Colonic mucosa (tissue), 4 donors: ENCODE results near the gene LHFPL3. TPM values are rescaled to one million over a fixed set of nuclear protein-coding genes. Genes with fewer than 3 reads are reported as not detected.

Experiments used
- DNase-seq: peaks from one replicate; pipeline ENCODE4 v3.0.0-alpha.2; 2020
- H3K27ac ChIP-seq: fragments of 200-600 bp; one replicate; pipeline ENCODE4 v1.8.0; 2021
- H3K27me3 ChIP-seq: fragments of 200-600 bp; one replicate; pipeline ENCODE4 v1.8.0; 2021
- H3K36me3 ChIP-seq: fragments of 200-600 bp; one replicate; pipeline ENCODE4 v1.8.0; 2021
- H3K4me1 ChIP-seq: fragments of 200-600 bp; one replicate; pipeline ENCODE4 v1.8.0; 2021; ENCODE audit warnings: mild to moderate bottlenecking
- H3K4me3 ChIP-seq: fragments of 200-600 bp; one replicate; pipeline ENCODE4 v1.8.0; 2021
- H3K9ac ChIP-seq, 2 donors: one replicate each; pipeline ENCODE4 v1.7.0; 2013; ENCODE audit warnings: control low read depth in 2 of 2, low read depth in 2 of 2, low read length in 2 of 2
- H3K9me3 ChIP-seq: fragments of 200-600 bp; one replicate; pipeline ENCODE4 v1.8.0; 2021
- intact Hi-C: fragments of 100-400 bp; cut with DNase I; formaldehyde crosslinking; loops from one replicate; pipeline ENCODE4 v1.14.1; 2022
- total RNA-seq, 2 donors: library from RNA; stranded (reverse); fragmentation: NEBNext Ultra II Directional in 1 of 2; extraction: Animal tissue kit (Norgen Biotek cat#: 25700) in 1 of 2; gene quantifications; one replicate each; pipeline ENCODE4 v1.2.1, GENCODE V29; 2021
- TF ChIP-seq, protein P1 (sequence below): fragments of 200-600 bp; IDR thresholded peaks from one replicate; pipeline ENCODE4 v1.8.0; 2022; ENCODE audit warnings: antibody characterized with exemption, mild to moderate bottlenecking
- donor health status: healthy.
- donor health status: DM: no; HTN: no; CAD: no.
- donor health status: DM: no; HTN: no; CAD: no.

LHFPL3 gene
- total RNA-seq, 2 donors from 2014 or later: 0.12 to 0.27 TPM

DNA sequence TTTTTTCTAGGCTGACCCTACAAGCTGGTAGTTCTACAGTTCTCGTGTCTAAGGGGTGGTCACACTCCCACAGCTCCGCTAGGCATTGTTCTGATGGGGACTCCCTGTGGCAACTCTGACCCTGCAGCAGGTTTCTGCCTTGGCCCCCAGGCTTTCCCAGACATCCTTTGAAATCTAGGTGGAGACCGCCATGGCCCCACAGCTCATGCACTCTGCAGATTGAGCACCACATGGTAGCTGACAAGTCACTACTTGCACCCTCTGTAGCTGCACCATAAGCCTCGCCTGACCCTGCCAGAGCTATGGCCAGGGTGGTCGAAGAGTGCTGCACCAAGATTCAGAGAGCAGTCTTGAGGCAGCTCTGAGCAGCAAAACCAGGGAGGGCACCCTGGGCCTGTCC is 275.6 kb downstream of the LHFPL3 start:
- TF ChIP-seq, protein P1, sequence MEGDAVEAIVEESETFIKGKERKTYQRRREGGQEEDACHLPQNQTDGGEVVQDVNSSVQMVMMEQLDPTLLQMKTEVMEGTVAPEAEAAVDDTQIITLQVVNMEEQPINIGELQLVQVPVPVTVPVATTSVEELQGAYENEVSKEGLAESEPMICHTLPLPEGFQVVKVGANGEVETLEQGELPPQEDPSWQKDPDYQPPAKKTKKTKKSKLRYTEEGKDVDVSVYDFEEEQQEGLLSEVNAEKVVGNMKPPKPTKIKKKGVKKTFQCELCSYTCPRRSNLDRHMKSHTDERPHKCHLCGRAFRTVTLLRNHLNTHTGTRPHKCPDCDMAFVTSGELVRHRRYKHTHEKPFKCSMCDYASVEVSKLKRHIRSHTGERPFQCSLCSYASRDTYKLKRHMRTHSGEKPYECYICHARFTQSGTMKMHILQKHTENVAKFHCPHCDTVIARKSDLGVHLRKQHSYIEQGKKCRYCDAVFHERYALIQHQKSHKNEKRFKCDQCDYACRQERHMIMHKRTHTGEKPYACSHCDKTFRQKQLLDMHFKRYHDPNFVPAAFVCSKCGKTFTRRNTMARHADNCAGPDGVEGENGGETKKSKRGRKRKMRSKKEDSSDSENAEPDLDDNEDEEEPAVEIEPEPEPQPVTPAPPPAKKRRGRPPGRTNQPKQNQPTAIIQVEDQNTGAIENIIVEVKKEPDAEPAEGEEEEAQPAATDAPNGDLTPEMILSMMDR: no peak
- Histone ChIP-seq H3K9ac (no peak overlapping the region), H3K9me3 (no peaks in the 10 kb centered on the region), H3K4me1 (no peaks in the 10 kb centered on the region), H3K27me3 (no peaks in the 10 kb centered on the region), H3K27ac (no peak overlapping the region), H3K36me3 (no peaks in the 10 kb centered on the region), H3K4me3 (no peak overlapping the region)
- DNase-seq: no peak
- intact Hi-C loops: no loop called here

DNA sequence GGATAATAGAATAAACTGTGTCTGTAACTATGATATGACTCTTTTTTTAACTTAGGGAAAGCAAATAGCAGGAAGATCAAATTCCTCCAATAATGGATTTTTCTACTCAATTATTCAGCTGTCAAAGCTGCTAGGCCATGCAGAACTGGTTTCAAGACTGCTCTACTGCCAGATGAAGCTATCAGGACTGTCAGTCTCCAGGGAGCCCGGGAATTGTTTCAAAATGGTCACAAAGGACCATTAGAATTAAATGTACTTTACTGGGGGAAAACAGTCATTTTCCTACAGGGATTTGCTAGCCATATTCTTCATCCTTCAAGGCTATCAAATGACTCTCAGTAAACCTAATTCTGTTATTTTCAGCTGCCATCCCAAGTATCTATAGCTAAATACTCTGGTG is 276.3 kb downstream of the LHFPL3 start:
- Histone ChIP-seq H3K27ac (no peak overlapping the region), H3K4me3 (no peak overlapping the region), H3K9me3 (no peaks in the 10 kb centered on the region), H3K4me1 (no peaks in the 10 kb centered on the region), H3K27me3 (no peaks in the 10 kb centered on the region), H3K36me3 (no peaks in the 10 kb centered on the region), H3K9ac (no peak overlapping the region)
- TF ChIP-seq, protein P1: no peak
- intact Hi-C loops: no loop called here
- no peak for DNase-seq

DNA sequence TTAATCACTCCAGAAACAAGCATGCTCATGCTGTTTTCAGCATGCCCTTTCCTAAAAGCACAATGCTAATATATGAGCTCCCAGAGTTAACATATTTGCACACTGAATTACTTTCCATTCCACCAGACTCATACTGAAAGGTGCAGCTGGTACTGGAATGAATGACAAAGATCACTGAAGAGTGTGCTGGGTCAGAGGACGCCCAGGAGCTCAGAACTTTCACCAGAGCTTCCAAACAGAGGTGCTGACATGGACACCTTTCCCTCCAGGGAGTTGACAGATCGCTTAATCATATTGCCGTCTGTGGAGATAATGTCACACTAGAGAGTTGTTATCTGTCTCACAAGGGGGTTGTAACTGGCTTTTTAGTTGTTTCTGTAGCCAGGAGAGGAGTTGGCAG is 292.9 kb downstream of the LHFPL3 start:
- intact Hi-C loops: no loop called here
- Histone ChIP-seq H3K9ac (no peak overlapping the region), H3K27me3 (no peaks in the 10 kb centered on the region), H3K9me3 (no peaks in the 10 kb centered on the region), H3K36me3 (no peaks in the 10 kb centered on the region), H3K27ac (no peak overlapping the region), H3K4me3 (no peak overlapping the region), H3K4me1 (no peaks in the 10 kb centered on the region)
- TF ChIP-seq, protein P1: no peak
- DNase-seq: no peak

DNA sequence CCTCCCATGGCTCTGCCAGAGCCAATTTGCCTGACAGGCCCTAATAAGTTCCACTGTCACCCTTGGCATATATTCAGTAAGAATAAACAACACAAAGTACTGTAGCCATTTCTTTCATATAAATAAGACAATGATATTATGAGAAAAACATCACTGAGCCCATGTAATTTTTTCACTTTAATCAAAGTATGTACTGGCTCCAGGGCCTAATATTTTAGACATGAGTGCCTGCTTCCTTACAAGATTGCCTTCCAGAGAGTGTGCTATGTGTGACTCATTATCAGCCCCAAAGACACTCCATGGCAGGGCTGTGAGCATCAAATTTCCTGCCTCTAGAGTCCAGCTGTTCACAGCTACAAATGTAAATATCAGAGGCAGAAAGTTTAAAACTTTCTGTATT is 297.6 kb downstream of the LHFPL3 start:
- TF ChIP-seq, protein P1: no peak
- intact Hi-C loops: no loop called here

DNA sequence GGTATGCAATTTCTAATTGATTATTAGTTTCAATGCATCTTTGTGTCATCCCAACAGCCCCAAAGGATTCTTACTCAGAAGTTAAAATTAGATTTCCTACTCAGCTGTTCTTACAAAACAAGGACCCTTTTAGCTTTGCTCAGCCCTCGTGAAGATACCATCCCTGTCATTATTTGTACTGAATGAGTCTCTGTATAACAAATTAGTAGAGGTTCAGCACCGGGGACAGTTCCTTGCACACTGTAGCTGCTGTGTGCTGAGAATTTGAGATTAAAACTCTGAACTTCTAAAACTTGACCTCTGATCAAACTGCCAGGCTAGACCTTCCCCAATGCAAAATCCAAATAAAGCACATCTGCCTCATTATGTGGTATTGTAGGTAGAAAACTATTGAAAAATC is 299.1 kb downstream of the LHFPL3 start:
- Histone ChIP-seq H3K27ac (no peak overlapping the region), H3K9me3 (no peaks in the 10 kb centered on the region), H3K4me1 (no peaks in the 10 kb centered on the region), H3K36me3 (no peaks in the 10 kb centered on the region), H3K9ac (no peak overlapping the region), H3K4me3 (no peak overlapping the region), H3K27me3 (no peaks in the 10 kb centered on the region)
- TF ChIP-seq, protein P1: no peak
- no peak for DNase-seq
- intact Hi-C loops: no loop called here

More for the DNA sequence above, 297.6 kb downstream of the LHFPL3 start:
- no peak for DNase-seq
- H3K27ac ChIP-seq: no peak overlapping the region
- H3K4me1 ChIP-seq: no peaks in the 10 kb centered on the region
- no peaks in the 10 kb centered on the region for H3K9me3 ChIP-seq
- H3K36me3 ChIP-seq: no peaks in the 10 kb centered on the region
- H3K9ac ChIP-seq: no peak overlapping the region
- no peaks in the 10 kb centered on the region for H3K27me3 ChIP-seq
- no peak overlapping the region for H3K4me3 ChIP-seq

DNA sequence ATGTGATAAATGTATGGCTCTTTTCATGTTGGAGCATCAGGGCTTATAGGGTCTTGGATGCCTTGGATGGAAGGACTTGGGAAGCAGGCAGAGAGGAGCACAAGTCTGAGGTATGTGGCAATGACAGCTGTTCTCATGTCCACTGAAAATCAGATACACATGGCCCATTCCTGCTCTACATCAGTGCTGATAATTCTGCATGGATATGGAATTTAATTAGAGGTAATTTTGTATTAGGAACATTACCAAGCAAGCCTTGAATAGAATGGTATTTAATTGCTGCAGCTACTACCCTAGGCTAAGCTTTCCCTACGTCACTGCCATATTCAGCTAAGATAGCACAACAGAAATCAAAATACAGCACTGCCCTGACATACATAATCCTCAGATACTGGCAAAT is 299.6 kb downstream of the LHFPL3 start:
- intact Hi-C loops: no loop called here

More for the DNA sequence above, 299.6 kb downstream of the LHFPL3 start:
- no peak overlapping the region for H3K27ac ChIP-seq
- TF ChIP-seq, protein P1: no peak
- H3K4me3 ChIP-seq: no peak overlapping the region
- H3K9ac ChIP-seq: no peak overlapping the region
- H3K4me1 ChIP-seq: no peaks in the 10 kb centered on the region
- H3K9me3 ChIP-seq: no peaks in the 10 kb centered on the region
- DNase-seq: no peak
- no peaks in the 10 kb centered on the region for H3K36me3 ChIP-seq
- H3K27me3 ChIP-seq: no peaks in the 10 kb centered on the region
